Brain microvascular endothelial cell (primary cell): ENCODE measurements around the gene NECAP2.
"Not testable (repeated sequence)": the region's sequence is repeated elsewhere in the genome, so short reads cannot be mapped to it uniquely, and the experiment has no call there.

Source experiments
- DNase-seq: peaks from one replicate; pipeline ENCODE4 v3.0.0-alpha.2; 2020
- H3K27ac ChIP-seq: fragments of 250-450 bp; sonication (Bioruptor Pico); 2 replicates; pipeline ENCODE4 v1.5.1; 2020; ENCODE audit warnings: mild to moderate bottlenecking, moderate library complexity
- H3K27me3 ChIP-seq: fragments of 250-450 bp; sonication (Bioruptor Pico); replicated peaks from 2 replicates; pipeline ENCODE4 v1.5.1; 2020; ENCODE audit warnings: mild to moderate bottlenecking
- H3K36me3 ChIP-seq: fragments of 250-450 bp; sonication (Bioruptor Pico); replicated peaks from 2 replicates; pipeline ENCODE4 v1.5.1; 2020; ENCODE audit warnings: mild to moderate bottlenecking
- H3K4me3 ChIP-seq: 2 replicates; pipeline ENCODE4 v1.5.1; 2011; ENCODE audit warnings: low read depth, mild to moderate bottlenecking, control low read depth, low read length, moderate library complexity
- in situ Hi-C: cut with HindIII; loops from 2 replicates; pipeline ENCODE4 v1.10.0; 2017; ENCODE audit warnings: low sequenced_read_pairs, low pct_ligation_motif_present
- TF ChIP-seq, protein P1 (sequence below): IDR thresholded peaks from 2 replicates; pipeline ENCODE4 v1.5.1; 2011; ENCODE audit warnings: low read depth, mild to moderate bottlenecking, moderate library complexity, low read length, control low read depth, inconsistent platforms; ENCODE audit errors: missing control alignments

The NECAP2 gene

DNA sequence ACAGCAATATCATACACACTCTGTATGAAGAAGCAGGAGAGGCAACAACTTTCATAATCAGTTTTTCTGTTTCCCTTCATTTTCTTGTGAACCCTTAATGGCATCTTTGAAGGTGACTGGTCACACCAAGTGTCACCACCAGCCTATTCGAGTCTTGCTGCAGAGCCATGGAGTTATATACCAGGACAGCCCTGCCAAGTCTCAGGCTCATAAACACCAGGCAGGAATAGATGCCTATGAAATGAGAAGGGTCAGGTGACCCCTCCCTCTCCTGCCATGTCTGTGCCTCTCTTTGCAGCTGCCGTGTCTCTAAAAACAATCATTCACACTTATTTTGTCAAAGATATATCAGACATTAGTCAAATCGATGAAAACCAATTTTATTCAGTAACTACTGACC lies 28.0 kb downstream of the NECAP2 start:
- DNase-seq: no peak
- Histone ChIP-seq H3K36me3 (peaks cover 23% of the 10 kb centered on the region), H3K27me3 (no peaks in the 10 kb centered on the region), H3K27ac (no peak overlapping the region), H3K4me3 (no peak overlapping the region)
- in situ Hi-C loops: no loop called here
- TF ChIP-seq, protein P1, sequence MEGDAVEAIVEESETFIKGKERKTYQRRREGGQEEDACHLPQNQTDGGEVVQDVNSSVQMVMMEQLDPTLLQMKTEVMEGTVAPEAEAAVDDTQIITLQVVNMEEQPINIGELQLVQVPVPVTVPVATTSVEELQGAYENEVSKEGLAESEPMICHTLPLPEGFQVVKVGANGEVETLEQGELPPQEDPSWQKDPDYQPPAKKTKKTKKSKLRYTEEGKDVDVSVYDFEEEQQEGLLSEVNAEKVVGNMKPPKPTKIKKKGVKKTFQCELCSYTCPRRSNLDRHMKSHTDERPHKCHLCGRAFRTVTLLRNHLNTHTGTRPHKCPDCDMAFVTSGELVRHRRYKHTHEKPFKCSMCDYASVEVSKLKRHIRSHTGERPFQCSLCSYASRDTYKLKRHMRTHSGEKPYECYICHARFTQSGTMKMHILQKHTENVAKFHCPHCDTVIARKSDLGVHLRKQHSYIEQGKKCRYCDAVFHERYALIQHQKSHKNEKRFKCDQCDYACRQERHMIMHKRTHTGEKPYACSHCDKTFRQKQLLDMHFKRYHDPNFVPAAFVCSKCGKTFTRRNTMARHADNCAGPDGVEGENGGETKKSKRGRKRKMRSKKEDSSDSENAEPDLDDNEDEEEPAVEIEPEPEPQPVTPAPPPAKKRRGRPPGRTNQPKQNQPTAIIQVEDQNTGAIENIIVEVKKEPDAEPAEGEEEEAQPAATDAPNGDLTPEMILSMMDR: no peak

DNA sequence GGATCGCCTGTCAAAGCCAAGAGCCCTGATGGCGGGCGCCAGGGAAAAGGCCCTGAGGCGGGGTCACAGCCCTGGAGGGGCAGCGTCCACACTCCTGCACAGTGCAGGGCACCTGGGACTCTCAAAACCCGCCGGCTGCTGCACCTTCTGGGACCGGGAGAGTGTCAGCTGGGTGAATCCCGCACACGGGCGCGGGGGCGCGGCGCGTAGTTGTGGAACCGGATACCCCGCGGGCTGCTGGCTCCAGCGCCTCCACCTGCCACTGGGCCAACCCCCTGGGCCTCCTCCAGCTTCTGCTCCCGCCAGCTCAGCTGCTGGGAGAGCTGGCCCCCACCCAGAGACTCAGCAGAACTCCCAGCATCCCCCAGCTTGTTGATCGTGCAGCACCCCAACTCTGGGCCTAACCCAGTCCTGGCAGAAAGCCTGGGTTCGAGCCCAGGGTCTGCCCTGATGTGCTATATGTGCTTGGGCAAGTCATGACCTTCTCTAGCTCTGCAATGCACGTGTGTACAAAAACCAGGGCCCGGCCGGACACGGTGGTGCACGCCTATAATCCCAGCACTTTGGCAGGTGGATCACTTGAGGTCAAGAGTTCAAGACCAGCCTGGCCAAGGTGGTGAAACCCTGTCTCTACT lies 33.8 kb downstream of the NECAP2 start:
- Histone ChIP-seq H3K4me3 (no peak overlapping the region), H3K36me3 (peaks cover 32% of the 10 kb centered on the region), H3K27me3 (no peaks in the 10 kb centered on the region), H3K27ac (no peak overlapping the region)
- in situ Hi-C loops: no loop called here
- DNase-seq: no peak
- TF ChIP-seq, protein P1: no peak

DNA sequence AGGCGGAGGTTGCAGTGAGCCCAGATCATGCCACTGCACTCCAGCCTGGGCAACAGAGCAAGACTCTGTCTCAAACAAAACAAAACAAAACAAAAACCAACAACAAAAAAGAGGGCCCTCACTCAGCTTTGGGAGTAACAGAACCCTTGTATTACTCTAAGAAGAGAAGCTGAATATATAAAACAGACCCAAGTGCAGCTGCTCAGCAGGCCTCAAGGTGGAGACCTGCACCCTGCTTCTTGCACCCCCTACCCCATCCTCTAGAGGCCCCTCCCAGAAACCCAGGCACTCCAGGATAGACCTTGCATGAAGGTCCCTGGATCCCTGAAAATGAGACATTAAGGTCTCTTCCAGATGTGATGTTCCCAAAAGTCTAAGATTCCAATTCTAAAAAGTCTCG lies 34.4 kb downstream of the NECAP2 start:
- peaks cover 32% of the 10 kb centered on the region for H3K36me3 ChIP-seq
- H3K4me3 ChIP-seq, in situ Hi-C loops, DNase-seq, H3K27me3 ChIP-seq, H3K27ac ChIP-seq: not testable (repeated sequence)
- TF ChIP-seq, protein P1: peak; percentile 34

DNA sequence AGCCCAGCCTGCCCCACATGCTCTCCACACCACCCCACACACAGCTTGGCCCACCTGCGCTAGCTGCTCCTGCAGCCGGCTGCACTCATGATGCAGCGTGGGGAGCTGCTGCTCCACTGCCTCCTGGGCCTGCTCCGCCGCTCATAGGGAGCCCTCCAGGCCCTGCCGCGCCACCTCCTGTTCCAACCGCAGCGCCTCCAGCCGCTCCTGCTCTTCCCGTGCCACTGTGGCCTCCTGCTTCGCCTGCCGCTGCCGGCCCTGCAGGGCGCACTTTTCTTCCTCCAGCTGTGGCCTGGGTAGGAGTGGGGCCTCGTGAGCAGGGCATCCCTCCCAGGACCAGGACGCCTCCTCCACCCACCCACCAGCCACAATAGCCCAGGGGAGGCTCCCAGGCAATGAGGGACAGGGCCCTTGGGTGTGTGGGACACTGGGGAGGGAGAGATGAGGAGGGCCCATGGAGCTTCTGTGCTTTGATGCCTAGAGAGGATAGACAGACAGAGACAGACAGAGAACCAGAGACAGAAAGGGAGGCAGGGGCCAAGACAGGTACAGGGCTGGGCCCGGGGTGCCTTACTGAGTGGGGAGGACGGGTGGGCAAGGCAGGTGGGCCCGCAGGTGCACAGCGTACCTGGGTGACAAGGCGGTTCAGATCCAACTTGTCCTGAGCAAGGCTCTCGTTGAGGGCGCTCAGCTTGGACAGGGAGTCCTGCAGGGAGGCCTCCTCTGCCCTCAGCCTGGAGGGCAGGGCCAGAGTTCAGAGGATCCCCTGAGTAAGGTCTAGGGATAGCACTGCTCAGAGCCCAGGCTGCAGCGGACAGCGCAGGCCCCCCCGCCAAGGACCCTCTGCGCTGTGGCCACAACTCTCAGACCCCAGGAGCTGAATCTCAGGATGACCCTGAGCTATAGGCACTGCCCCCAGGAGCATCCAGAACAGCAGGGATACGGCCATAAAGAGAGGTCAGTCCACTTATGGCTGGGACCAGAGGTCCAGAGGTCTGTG lies 35.5 kb downstream of the NECAP2 start:
- H3K27ac ChIP-seq, H3K27me3 ChIP-seq, in situ Hi-C loops, DNase-seq, H3K4me3 ChIP-seq: not testable (repeated sequence)
- peaks cover 32% of the 10 kb centered on the region for H3K36me3 ChIP-seq

DNA sequence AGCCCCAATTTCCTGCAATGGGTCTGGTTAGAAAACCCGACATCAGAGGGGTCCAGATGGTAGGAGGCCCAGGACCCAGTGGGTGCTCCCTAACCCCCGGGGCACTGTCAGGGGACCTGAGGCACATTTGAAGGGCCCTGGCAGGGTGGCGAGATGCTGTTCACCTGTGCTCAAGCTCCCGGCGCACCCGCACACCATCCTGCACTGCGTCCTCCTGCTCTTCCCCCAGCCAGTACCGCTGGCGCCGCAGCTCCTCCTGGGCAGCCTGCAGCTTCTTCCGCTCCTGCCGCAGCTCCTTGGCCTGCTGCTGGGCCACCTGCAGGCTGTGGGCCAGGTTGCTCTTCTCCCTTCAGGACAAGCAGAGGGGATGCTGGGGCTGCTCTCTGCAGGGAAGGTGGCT lies 37.6 kb downstream of the NECAP2 start:
- Histone ChIP-seq H3K36me3 (peaks cover 24% of the 10 kb centered on the region), H3K27ac (no peak overlapping the region), H3K4me3 (no peak overlapping the region), H3K27me3 (no peaks in the 10 kb centered on the region)
- in situ Hi-C loops: no loop called here
- TF ChIP-seq, protein P1: no peak
- DNase-seq: no peak

DNA sequence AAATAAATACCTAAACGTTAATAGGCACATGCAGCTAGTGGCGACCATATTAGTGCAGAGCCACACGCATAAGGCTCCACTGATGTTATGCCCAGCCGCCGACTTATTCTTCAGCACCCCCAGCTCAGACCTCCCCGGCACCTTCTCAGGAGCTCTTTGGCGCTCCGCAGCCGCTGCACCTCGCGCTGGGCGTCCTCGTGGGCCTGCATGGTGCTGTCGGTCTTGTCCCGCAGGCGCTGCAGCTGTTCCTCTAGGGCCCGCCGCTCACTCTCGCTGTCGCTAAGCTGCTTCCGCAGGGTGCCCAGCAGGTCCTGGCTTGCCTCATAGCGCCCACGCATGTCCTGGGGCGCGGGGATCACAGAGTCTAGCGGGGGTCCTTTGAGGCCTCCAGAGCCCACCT lies 42.6 kb downstream of the NECAP2 start:
- H3K27ac ChIP-seq, H3K4me3 ChIP-seq, in situ Hi-C loops, DNase-seq, H3K27me3 ChIP-seq: not testable (repeated sequence)
- H3K36me3 ChIP-seq: peaks cover 14% of the 10 kb centered on the region

DNA sequence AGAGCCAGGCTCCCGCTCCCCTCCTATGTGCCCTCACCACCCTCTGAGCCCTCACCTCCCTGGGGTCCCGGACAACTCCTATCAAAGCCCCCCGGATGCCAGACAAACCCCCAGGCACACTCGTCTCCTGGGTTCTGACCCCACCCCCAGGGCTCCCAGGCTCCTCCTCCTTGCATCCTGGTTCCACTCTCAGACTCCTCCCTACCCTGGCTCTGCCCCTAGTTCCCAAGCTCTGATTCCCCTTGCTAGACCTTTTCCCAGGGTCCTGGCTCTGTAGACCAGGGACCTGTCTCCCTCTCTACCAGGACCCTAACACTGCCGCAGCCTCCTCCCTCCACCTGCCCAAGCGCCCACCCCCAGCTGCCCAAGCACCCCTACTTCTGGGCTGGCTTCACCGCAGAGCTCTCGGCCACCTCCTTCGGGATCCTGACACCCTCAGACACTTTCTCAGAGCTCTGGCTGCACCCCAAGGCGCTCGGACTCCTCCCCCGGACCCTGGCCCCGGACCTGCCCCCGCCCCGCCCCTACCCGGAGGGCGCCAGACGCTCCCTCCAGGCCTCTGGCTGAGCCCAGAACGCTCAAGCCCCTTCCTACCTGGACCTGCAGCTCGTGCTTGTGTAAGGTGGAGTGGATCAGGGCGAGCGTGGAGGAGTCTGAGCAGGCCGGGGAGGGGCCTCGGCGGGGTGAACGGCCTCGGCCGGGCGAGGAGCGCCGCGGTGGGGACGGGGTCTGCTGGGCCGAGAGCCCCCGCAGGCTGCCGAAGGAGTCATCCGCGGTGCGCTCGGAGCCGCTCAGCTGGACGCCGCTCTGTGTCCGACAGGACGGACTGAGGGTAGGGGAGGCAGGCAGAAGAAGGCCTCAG lies 43.3 kb downstream of the NECAP2 start:
- H3K4me3 ChIP-seq, H3K27me3 ChIP-seq, H3K27ac ChIP-seq, in situ Hi-C loops, H3K36me3 ChIP-seq, DNase-seq: not testable (repeated sequence)
